Right lobe of liver (tissue), 4 donors: ENCODE data around the gene WDR27.

Experiments used
- CTCF ChIP-seq, 4 donors: fragments of 200-600 bp in 3 of 4; fragments of 450-650 bp in 1 of 4; IDR thresholded peaks; one replicate each; pipeline versions ENCODE4 v1.5.1 to v1.8.0; 2016 to 2022; ENCODE audit warnings: antibody characterized with exemption in 4 of 4, mild to moderate bottlenecking in 2 of 4
- POLR2A ChIP-seq: fragments of 450-650 bp; IDR thresholded peaks from one replicate; pipeline ENCODE4 v1.6.1; 2017; ENCODE audit warnings: antibody characterized with exemption, mild to moderate bottlenecking
- donor health status: DM: no; HTN: no; CAD: no.
- donor health status: DM: no; HTN: no; CAD: no.
- donor health status: DM: no; HTN: yes; CAD: no.

DNA sequence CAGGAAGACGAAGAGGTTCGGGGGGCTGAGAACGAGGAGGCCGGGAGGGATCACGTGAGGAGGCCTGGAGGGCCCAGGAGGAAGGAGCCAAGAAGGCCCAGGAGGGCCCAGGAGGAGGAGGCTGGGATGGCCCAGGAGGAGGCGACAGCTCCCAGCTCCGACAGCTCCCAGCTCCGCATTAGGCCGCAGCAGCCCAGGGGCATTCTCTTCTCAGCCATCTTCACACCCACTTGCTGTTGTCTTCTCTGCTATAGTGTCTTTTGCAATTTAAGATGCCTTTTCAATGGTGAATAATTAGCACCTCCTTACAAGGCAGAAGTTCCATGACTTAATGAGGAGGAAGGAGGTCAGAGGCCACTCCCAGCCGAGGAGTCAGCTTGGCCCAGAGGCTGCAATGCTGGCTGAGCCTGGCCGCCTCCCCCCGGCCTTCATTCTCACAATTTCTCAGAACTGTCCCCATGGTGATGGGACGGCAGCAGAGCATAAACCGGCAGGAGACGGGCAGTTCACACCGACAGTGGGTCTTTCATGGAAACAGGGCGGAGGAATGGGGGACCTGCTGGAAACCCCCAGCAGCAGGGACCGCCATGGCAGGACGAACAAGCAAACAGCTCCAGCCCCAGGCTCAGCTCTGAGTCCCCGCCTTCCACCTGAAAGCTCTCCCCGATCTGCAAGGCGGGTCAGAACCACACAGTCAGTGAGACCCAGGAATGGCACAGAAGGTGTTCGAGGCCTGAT, 45.1 kb downstream of the WDR27 start:
- TF ChIP-seq CTCF (IDR thresholded peaks at IDR 0.05): no peak
- TF ChIP-seq POLR2A: no peak
